ENCODE data around the gene MTIF2. TPM values are rescaled to one million over a fixed set of nuclear protein-coding genes. Genes with fewer than 3 reads are reported as not detected.
"Not testable (repeated sequence)": the region's sequence is repeated elsewhere in the genome, so short reads cannot be mapped to it uniquely, and the experiment has no call there.

Gene MTIF2
- total RNA-seq, 5 donors from 2014 or later (not counting 1 experiment from before 2014, with no cell fraction given) = 21.1 to 31.5 (median 29.4) TPM

- H3K9me3 ChIP-seq = no peaks in the 10 kb centered on the region
- Mint-ChIP-seq H3K27me3 (no peaks in the 10 kb centered on the region), H3K4me1 (peaks cover 69 to 70% (median 69%) of the 10 kb centered on the region in 3 donors), H3K36me3 (peaks cover 20% of the 10 kb centered on the region), H3K4me3 (peak overlapping the region; percentile 98 to 100 (median 99)), H3K27ac (peak overlapping the region; percentile 12 to 45), H3K9me3 (peaks cover 0 to 5% (median 0%) of the 10 kb centered on the region in 3 donors)
- no peak overlapping the region for H3K4me3 ChIP-seq (ENCODE audit: control insufficient read depth in 1 of 2, extremely low read depth in 1 of 2, low read length in 1 of 2)
- CTCF ChIA-PET = no interaction called here
- WGBS (ENCODE audit: insufficient coverage) = 100% methylated on average over 3 of the region's 3 CpGs
- DNase-seq (no peak), ATAC-seq (replicated peaks in 1 of 4) (no peak)
- peaks cover 25 to 35% of the 10 kb centered on the region in 2 experiments for H3K4me1 ChIP-seq (ENCODE audit: control insufficient read depth in 1 of 2, extremely low read depth in 1 of 2, insufficient read depth in 2 of 2, low read length in 2 of 2)
- POLR2A ChIA-PET = no interaction called here
- no peak overlapping the region for H3K27ac ChIP-seq (ENCODE audit: low read length)
- peaks cover 0 to 23% of the 10 kb centered on the region in 2 donors for H3K36me3 ChIP-seq (ENCODE audit: control insufficient read depth in 2 of 2, extremely low read depth in 1 of 2, insufficient read depth in 1 of 2, low read length in 1 of 2)
- H3K27me3 ChIP-seq (replicated peaks in 1 of 2; ENCODE audit: control insufficient read depth in 2 of 2, extremely low read depth in 1 of 2, insufficient read depth in 2 of 2, low read length in 1 of 2) = no peaks in the 10 kb centered on the region
Observed at GRCh38 chr2:55230551-55230950, 38.5 kb downstream of the MTIF2 start.

GRCh38 chr2:55229221-55229620 is 39.8 kb downstream of the MTIF2 start:
- Histone ChIP-seq H3K27me3 (replicated peaks in 1 of 2; ENCODE audit: control insufficient read depth in 2 of 2, extremely low read depth in 1 of 2, insufficient read depth in 2 of 2, low read length in 1 of 2) (no peaks in the 10 kb centered on the region), H3K27ac (ENCODE audit: low read length) (no peak overlapping the region), H3K4me3 (ENCODE audit: control insufficient read depth in 1 of 2, extremely low read depth in 1 of 2, low read length in 1 of 2) (no peak overlapping the region), H3K36me3 (ENCODE audit: control insufficient read depth in 2 of 2, extremely low read depth in 1 of 2, insufficient read depth in 1 of 2, low read length in 1 of 2) (peaks cover 4 to 9% of the 10 kb centered on the region in 2 donors), H3K4me1 (ENCODE audit: control insufficient read depth in 1 of 2, extremely low read depth in 1 of 2, insufficient read depth in 2 of 2, low read length in 2 of 2) (peaks cover 20 to 37% of the 10 kb centered on the region in 2 experiments), H3K9me3 (no peaks in the 10 kb centered on the region)
- H3K4me1 Mint-ChIP-seq = peaks cover 56 to 63% (median 57%) of the 10 kb centered on the region in 3 donors
- H3K4me3 Mint-ChIP-seq = no peak overlapping the region
- peak overlapping the region; percentile 37 to 68 for H3K27ac Mint-ChIP-seq
- ATAC-seq (replicated peaks in 1 of 4) (no peak), DNase-seq (no peak)
- no peaks in the 10 kb centered on the region for H3K27me3 Mint-ChIP-seq
- ChIA-PET CTCF (no interaction called here), POLR2A (no interaction called here)
- peaks cover 0 to 5% (median 0%) of the 10 kb centered on the region in 3 donors for H3K9me3 Mint-ChIP-seq
- H3K36me3 Mint-ChIP-seq = peaks cover 9% of the 10 kb centered on the region
- 100% methylated on average over 2 of the region's 2 CpGs for WGBS (ENCODE audit: insufficient coverage)

DNA sequence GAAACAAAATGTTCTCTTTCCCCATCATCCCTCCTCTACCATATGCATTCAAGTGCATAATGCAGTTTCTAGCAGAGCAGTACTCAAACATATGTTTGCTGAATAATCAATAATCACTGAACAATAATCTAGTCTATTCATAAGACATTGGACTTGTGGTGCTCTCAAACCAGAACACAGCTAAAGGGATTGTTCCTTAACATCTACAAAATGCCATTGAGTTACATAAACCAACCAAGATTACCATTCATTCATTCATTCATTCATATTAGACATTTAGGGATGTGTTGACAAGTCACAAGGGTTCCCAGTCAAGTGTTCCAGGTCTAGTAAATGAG is 40.8 kb downstream of the MTIF2 start:
- POLR2A ChIA-PET = no interaction called here
- ATAC-seq (replicated peaks in 1 of 4) (no peak), DNase-seq (no peak)
- Histone ChIP-seq H3K27me3 (replicated peaks in 1 of 2; ENCODE audit: control insufficient read depth in 2 of 2, extremely low read depth in 1 of 2, insufficient read depth in 2 of 2, low read length in 1 of 2) (no peaks in the 10 kb centered on the region), H3K36me3 (ENCODE audit: control insufficient read depth in 2 of 2, extremely low read depth in 1 of 2, insufficient read depth in 1 of 2, low read length in 1 of 2) (peaks cover 0 to 4% of the 10 kb centered on the region in 2 donors), H3K27ac (ENCODE audit: low read length) (peak overlapping the region; percentile 62), H3K4me1 (ENCODE audit: control insufficient read depth in 1 of 2, extremely low read depth in 1 of 2, insufficient read depth in 2 of 2, low read length in 2 of 2) (peaks cover 15 to 32% of the 10 kb centered on the region in 2 experiments), H3K4me3 (ENCODE audit: control insufficient read depth in 1 of 2, extremely low read depth in 1 of 2, low read length in 1 of 2) (no peak overlapping the region), H3K9me3 (no peaks in the 10 kb centered on the region)
- Mint-ChIP-seq H3K4me3 (peak overlapping the region; percentile 25 to 52 (median 32)), H3K27me3 (no peaks in the 10 kb centered on the region), H3K36me3 (peaks cover 2% of the 10 kb centered on the region), H3K27ac (peak overlapping the region; percentile 90 to 92), H3K9me3 (peaks cover 0 to 5% (median 0%) of the 10 kb centered on the region in 3 donors), H3K4me1 (peaks cover 47 to 53% (median 48%) of the 10 kb centered on the region in 3 donors)
- CTCF ChIA-PET = no interaction called here

GRCh38 chr2:55227437-55228225 is 41.4 kb downstream of the MTIF2 start:
- CTCF ChIA-PET; H3K9me3 Mint-ChIP-seq; H3K27me3 ChIP-seq (replicated peaks in 1 of 2; ENCODE audit: control insufficient read depth in 2 of 2, extremely low read depth in 1 of 2, insufficient read depth in 2 of 2, low read length in 1 of 2); H3K27me3 Mint-ChIP-seq; H3K36me3 Mint-ChIP-seq; H3K36me3 ChIP-seq (ENCODE audit: control insufficient read depth in 2 of 2, extremely low read depth in 1 of 2, insufficient read depth in 1 of 2, low read length in 1 of 2); H3K4me3 ChIP-seq (ENCODE audit: control insufficient read depth in 1 of 2, extremely low read depth in 1 of 2, low read length in 1 of 2); POLR2A ChIA-PET; H3K9me3 ChIP-seq: not testable (repeated sequence)
- Mint-ChIP-seq H3K4me1 (peaks cover 49 to 53% (median 50%) of the 10 kb centered on the region in 3 donors), H3K27ac (peak overlapping the region; percentile 90 to 92), H3K4me3 (peak overlapping the region; percentile 25 to 52 (median 32))
- 0% methylated on average over 1 of the region's 7 CpGs for WGBS (ENCODE audit: insufficient coverage)
- Histone ChIP-seq H3K27ac (ENCODE audit: low read length) (peak overlapping the region; percentile 62), H3K4me1 (ENCODE audit: control insufficient read depth in 1 of 2, extremely low read depth in 1 of 2, insufficient read depth in 2 of 2, low read length in 2 of 2) (peaks cover 18 to 34% of the 10 kb centered on the region in 2 experiments)
- DNase-seq = peak in 1 of 35 experiments; percentile 40
- peak in 2 of 4 experiments; percentile 19 to 20 for ATAC-seq (replicated peaks in 1 of 4)

- Histone ChIP-seq H3K36me3 (ENCODE audit: control insufficient read depth in 2 of 2, extremely low read depth in 1 of 2, insufficient read depth in 1 of 2, low read length in 1 of 2) (peaks cover 0 to 4% of the 10 kb centered on the region in 2 donors), H3K27ac (ENCODE audit: low read length) (no peak overlapping the region), H3K4me3 (ENCODE audit: control insufficient read depth in 1 of 2, extremely low read depth in 1 of 2, low read length in 1 of 2) (no peak overlapping the region), H3K27me3 (replicated peaks in 1 of 2; ENCODE audit: control insufficient read depth in 2 of 2, extremely low read depth in 1 of 2, insufficient read depth in 2 of 2, low read length in 1 of 2) (no peaks in the 10 kb centered on the region), H3K9me3 (no peaks in the 10 kb centered on the region), H3K4me1 (ENCODE audit: control insufficient read depth in 1 of 2, extremely low read depth in 1 of 2, insufficient read depth in 2 of 2, low read length in 2 of 2) (peaks cover 22 to 31% of the 10 kb centered on the region in 2 experiments)
- no peaks in the 10 kb centered on the region for H3K36me3 Mint-ChIP-seq
- WGBS (ENCODE audit: insufficient coverage) = 95% methylated on average over 11 of the region's 19 CpGs
- H3K27ac Mint-ChIP-seq = peak overlapping the region; percentile 64 to 72
- POLR2A ChIA-PET = interaction anchor here in 1 of 2 donors (0.5 kb wide), 1 partner anchor 268 kb away, joined by 3 read pairs; no protein-coding TSS in a partner anchor
- H3K9me3 Mint-ChIP-seq = peaks cover 0 to 5% (median 0%) of the 10 kb centered on the region in 3 donors
- ATAC-seq (replicated peaks in 1 of 4) (no peak), DNase-seq (no peak)
- H3K4me3 Mint-ChIP-seq = no peak overlapping the region
- CTCF ChIA-PET = interaction anchor here in 1 of 2 donors (0.6 kb wide), 1 partner anchor 160 kb away, joined by 3 read pairs; no protein-coding TSS in a partner anchor
- no peaks in the 10 kb centered on the region for H3K27me3 Mint-ChIP-seq
- peaks cover 51 to 61% (median 55%) of the 10 kb centered on the region in 3 donors for H3K4me1 Mint-ChIP-seq
Observed at GRCh38 chr2:55225481-55226020, 43.5 kb downstream of the MTIF2 start.

DNA sequence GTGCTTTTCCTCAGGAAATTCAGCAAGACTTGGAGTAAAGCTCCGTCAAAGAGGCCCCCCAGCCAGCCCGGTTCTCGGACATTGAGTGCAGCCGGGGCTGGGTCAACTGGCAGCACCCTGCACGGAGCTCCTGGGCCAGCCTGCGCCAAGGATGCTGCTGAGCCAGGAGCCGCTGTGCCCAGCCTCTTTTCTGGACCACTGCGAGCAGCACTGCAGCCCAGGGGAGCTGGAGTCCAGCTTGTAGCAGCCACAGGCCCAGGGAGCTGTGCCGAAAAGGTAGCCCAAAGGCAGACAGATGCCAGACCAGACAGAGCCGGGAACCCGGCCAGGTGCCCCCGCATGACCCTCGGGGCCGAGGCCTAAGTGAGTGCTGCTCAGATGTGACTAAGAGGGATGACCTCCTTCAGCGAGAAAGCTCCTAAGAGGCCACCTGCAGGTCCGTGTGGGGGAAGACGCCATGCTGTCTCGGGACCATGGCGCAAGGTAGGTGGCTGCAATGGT is 44.2 kb downstream of the MTIF2 start:
- peaks cover 44 to 55% (median 53%) of the 10 kb centered on the region in 3 donors for H3K4me1 Mint-ChIP-seq
- Histone ChIP-seq H3K4me3 (ENCODE audit: control insufficient read depth in 1 of 2, extremely low read depth in 1 of 2, low read length in 1 of 2) (no peak overlapping the region), H3K27me3 (replicated peaks in 1 of 2; ENCODE audit: control insufficient read depth in 2 of 2, extremely low read depth in 1 of 2, insufficient read depth in 2 of 2, low read length in 1 of 2) (no peaks in the 10 kb centered on the region), H3K9me3 (no peaks in the 10 kb centered on the region), H3K27ac (ENCODE audit: low read length) (no peak overlapping the region), H3K36me3 (ENCODE audit: control insufficient read depth in 2 of 2, extremely low read depth in 1 of 2, insufficient read depth in 1 of 2, low read length in 1 of 2) (peaks cover 0 to 4% of the 10 kb centered on the region in 2 donors), H3K4me1 (ENCODE audit: control insufficient read depth in 1 of 2, extremely low read depth in 1 of 2, insufficient read depth in 2 of 2, low read length in 2 of 2) (peaks cover 22 to 31% of the 10 kb centered on the region in 2 experiments)
- no peaks in the 10 kb centered on the region for H3K27me3 Mint-ChIP-seq
- DNase-seq = no peak
- no peak overlapping the region for H3K4me3 Mint-ChIP-seq
- no peak for ATAC-seq (replicated peaks in 1 of 4)
- CTCF ChIA-PET = interaction anchor here in 1 of 2 donors (0.6 to 2.1 kb wide), 2 partner anchors 8 to 161 kb away, joined by 3 to 9 read pairs; partner anchors contain the start of genes CLHC1 and RPS27A
- POLR2A ChIA-PET = interaction anchor here in 1 of 2 donors (0.5 to 1.0 kb wide), 3 partner anchors 10 to 377 kb away, joined by 3 to 4 read pairs (median 4); no protein-coding TSS in a partner anchor
- 95% methylated on average over 17 of the region's 19 CpGs for WGBS (ENCODE audit: insufficient coverage)
- H3K9me3 Mint-ChIP-seq = peaks cover 0 to 5% (median 0%) of the 10 kb centered on the region in 3 donors
- no peaks in the 10 kb centered on the region for H3K36me3 Mint-ChIP-seq
- peak overlapping the region; percentile 43 to 86 for H3K27ac Mint-ChIP-seq
